Endodermal cell (in vitro differentiated cells): ENCODE results near the gene KBTBD12. TPM values are rescaled to one million over a fixed set of nuclear protein-coding genes. Genes with fewer than 3 reads are reported as not detected.
"Not testable (repeated sequence)": the region's sequence is repeated elsewhere in the genome, so short reads cannot be mapped to it uniquely, and the experiment has no call there.

ENCODE experiments used
- DNase-seq: peaks from one replicate; pipeline ENCODE4 v3.0.0-alpha.2; 2017
- H3K27ac ChIP-seq: 2 replicates; pipeline ENCODE4 v1.5.1; 2013; ENCODE audit warnings: mild to moderate bottlenecking, low read depth, low read length, moderate library complexity
- H3K27me3 ChIP-seq: 2 replicates; pipeline ENCODE4 v1.6.1; 2013; ENCODE audit warnings: mild to moderate bottlenecking, low read length, moderate library complexity; ENCODE audit not compliant: insufficient read depth, control insufficient read depth, poor library complexity, severe bottlenecking
- H3K36me3 ChIP-seq: 2 replicates; pipeline ENCODE4 v1.7.0; 2013; ENCODE audit warnings: mild to moderate bottlenecking, low read length, moderate library complexity; ENCODE audit not compliant: control insufficient read depth, insufficient read depth
- H3K4me1 ChIP-seq: one replicate; pipeline ENCODE4 v1.7.0; 2013; ENCODE audit warnings: low read length; ENCODE audit not compliant: control insufficient read depth, insufficient read depth
- H3K4me3 ChIP-seq: 2 replicates; pipeline ENCODE4 v1.5.1; 2013; ENCODE audit warnings: mild to moderate bottlenecking, low read length, moderate library complexity
- H3K9ac ChIP-seq: 2 replicates; pipeline ENCODE4 v1.6.1; 2013; ENCODE audit warnings: mild to moderate bottlenecking, low read length, moderate library complexity; ENCODE audit not compliant: poor library complexity, severe bottlenecking; ENCODE audit errors: extremely low read depth
- H3K9me3 ChIP-seq: 2 replicates; pipeline ENCODE4 v1.6.1; 2013; ENCODE audit warnings: mild to moderate bottlenecking, low read length, moderate library complexity; ENCODE audit not compliant: control insufficient read depth
- H3K27ac Mint-ChIP-seq: 2 replicates; pipeline ENCODE4 v1.8.0; 2020; ENCODE audit warnings: mixed read lengths
- H3K27me3 Mint-ChIP-seq: 2 replicates; pipeline ENCODE4 v1.8.0; 2021; ENCODE audit warnings: mild to moderate bottlenecking, mixed read lengths; ENCODE audit not compliant: insufficient read depth
- H3K36me3 Mint-ChIP-seq: 2 replicates; pipeline ENCODE4 v1.8.0; 2020; ENCODE audit warnings: low read depth, mixed read lengths
- H3K4me1 Mint-ChIP-seq: 2 replicates; pipeline ENCODE4 v1.8.0; 2020; ENCODE audit warnings: mixed read lengths
- H3K4me3 Mint-ChIP-seq: 2 replicates; pipeline ENCODE4 v1.8.0; 2020; ENCODE audit warnings: mild to moderate bottlenecking, moderate library complexity, mixed read lengths
- H3K9me3 Mint-ChIP-seq: 2 replicates; pipeline ENCODE4 v1.8.0; 2020; ENCODE audit warnings: mild to moderate bottlenecking, mixed read lengths
- WGBS, 2 experiments: methylation state at CpG; one replicate each; pipeline versions ENCODE4 v1.1.5 to v1.1.7; 2013; ENCODE audit warnings: missing lambda C conversion rate in 2 of 2, mixed read lengths in 1 of 2; ENCODE audit not compliant: insufficient coverage in 1 of 2, insufficient read length in 1 of 2; 5-methylcytosine and 5-hydroxymethylcytosine counted together
- total RNA-seq, 2 donors: library from RNA; stranded (reverse); fragmentation: NEBNext Ultra II Directional in 1 of 2; extraction: Animal tissue kit (Norgen Biotek cat#: 25700) in 1 of 2; gene quantifications; 2 replicates in 1 of 2; 3 replicates in 1 of 2; pipeline ENCODE4 v1.2.1, GENCODE V29; 2021
- TF ChIP-seq, protein P1 (sequence below): fragments of 200-600 bp; sonication (generic); conservative IDR thresholded peaks from 2 replicates; pipeline ENCODE4 v1.5.0; 2021; ENCODE audit warnings: antibody characterized with exemption, mild to moderate bottlenecking

The KBTBD12 gene
- total RNA-seq, 2 donors from 2014 or later = 0.24 to 0.42 TPM

GRCh38 chr3:127889461-127889863, 25.6 kb upstream of the KBTBD12 start:
- no peak for DNase-seq
- Mint-ChIP-seq H3K27me3 (peaks cover 2% of the 10 kb centered on the region), H3K4me3 (no peak overlapping the region), H3K4me1 (peaks cover 7% of the 10 kb centered on the region), H3K9me3 (peaks cover 15% of the 10 kb centered on the region), H3K36me3 (peaks cover 5% of the 10 kb centered on the region), H3K27ac (no peak overlapping the region)
- Histone ChIP-seq H3K36me3 (no peaks in the 10 kb centered on the region), H3K27ac (no peak overlapping the region), H3K9ac (no peak overlapping the region), H3K4me3 (no peak overlapping the region), H3K9me3 (no peaks in the 10 kb centered on the region), H3K4me1 (no peaks in the 10 kb centered on the region), H3K27me3 (no peaks in the 10 kb centered on the region)
- WGBS, 2 experiments = 86 to 97% methylated on average over 1 of the region's 1 CpG
- TF ChIP-seq, protein P1, sequence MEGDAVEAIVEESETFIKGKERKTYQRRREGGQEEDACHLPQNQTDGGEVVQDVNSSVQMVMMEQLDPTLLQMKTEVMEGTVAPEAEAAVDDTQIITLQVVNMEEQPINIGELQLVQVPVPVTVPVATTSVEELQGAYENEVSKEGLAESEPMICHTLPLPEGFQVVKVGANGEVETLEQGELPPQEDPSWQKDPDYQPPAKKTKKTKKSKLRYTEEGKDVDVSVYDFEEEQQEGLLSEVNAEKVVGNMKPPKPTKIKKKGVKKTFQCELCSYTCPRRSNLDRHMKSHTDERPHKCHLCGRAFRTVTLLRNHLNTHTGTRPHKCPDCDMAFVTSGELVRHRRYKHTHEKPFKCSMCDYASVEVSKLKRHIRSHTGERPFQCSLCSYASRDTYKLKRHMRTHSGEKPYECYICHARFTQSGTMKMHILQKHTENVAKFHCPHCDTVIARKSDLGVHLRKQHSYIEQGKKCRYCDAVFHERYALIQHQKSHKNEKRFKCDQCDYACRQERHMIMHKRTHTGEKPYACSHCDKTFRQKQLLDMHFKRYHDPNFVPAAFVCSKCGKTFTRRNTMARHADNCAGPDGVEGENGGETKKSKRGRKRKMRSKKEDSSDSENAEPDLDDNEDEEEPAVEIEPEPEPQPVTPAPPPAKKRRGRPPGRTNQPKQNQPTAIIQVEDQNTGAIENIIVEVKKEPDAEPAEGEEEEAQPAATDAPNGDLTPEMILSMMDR = no peak

DNA sequence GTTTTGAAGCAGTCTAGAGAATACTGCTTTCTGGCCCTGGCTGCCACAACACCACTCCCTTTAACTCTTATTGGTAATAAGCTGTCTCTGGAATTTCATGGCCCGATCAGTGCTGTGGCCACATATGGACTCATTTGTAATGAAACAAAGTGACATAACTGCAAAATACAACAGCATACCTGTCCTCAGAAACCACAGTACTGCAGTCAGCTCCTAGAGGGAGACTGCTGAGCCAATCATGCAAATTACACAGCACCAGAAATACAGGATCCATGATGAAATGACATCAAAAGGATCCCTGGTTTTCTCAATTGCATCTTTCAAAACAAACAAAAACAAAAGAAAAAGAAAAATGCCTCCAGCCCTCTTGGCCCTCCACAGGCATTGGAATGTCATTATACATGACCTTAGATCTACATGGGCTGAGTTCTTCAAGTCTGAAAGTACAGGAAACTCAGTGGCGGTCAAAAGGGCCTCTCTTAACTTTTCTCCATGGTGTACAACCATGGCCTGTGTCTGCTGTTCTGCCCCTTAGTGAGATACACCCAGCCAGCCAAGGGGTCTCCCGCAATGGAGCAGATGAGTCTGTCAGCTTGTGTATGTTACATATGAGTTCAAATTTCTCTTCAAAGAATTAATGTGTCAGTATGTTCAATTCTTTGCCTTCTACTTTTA, 24.9 kb upstream of the KBTBD12 start:
- no peaks in the 10 kb centered on the region for H3K27me3 ChIP-seq
- no peak overlapping the region for H3K27ac ChIP-seq
- no peaks in the 10 kb centered on the region for H3K9me3 ChIP-seq
- H3K36me3 ChIP-seq = no peaks in the 10 kb centered on the region
- DNase-seq = no peak
- Mint-ChIP-seq H3K9me3 (peaks cover 15% of the 10 kb centered on the region), H3K27ac (no peak overlapping the region), H3K27me3 (peaks cover 2% of the 10 kb centered on the region), H3K36me3 (peaks cover 5% of the 10 kb centered on the region), H3K4me1 (peaks cover 7% of the 10 kb centered on the region), H3K4me3 (no peak overlapping the region)
- H3K4me1 ChIP-seq = no peaks in the 10 kb centered on the region
- no peak overlapping the region for H3K9ac ChIP-seq
- WGBS, 2 experiments = 98% methylated on average over 3 of the region's 3 CpGs; no CpG with 5 or more reads in 1 of the 2 experiments
- TF ChIP-seq, protein P1 = peak; percentile 41
- H3K4me3 ChIP-seq = no peak overlapping the region

GRCh38 chr3:127890651-127891290, 24.3 kb upstream of the KBTBD12 start:
- not testable (repeated sequence) for H3K4me3 ChIP-seq, H3K4me1 Mint-ChIP-seq, H3K27me3 ChIP-seq, H3K27me3 Mint-ChIP-seq, H3K36me3 Mint-ChIP-seq, H3K4me1 ChIP-seq, H3K9ac ChIP-seq, H3K27ac ChIP-seq, H3K27ac Mint-ChIP-seq, H3K4me3 Mint-ChIP-seq, H3K36me3 ChIP-seq, H3K9me3 ChIP-seq
- peaks cover 15% of the 10 kb centered on the region for H3K9me3 Mint-ChIP-seq
- TF ChIP-seq, protein P1 = peak; percentile 55
- 95 to 100% methylated on average over 5 to 9 of the region's 9 CpGs for WGBS, 2 experiments
- DNase-seq = peak; percentile 90
